ENCODE measurements around the gene LCN15.
"Not testable (repeated sequence)": the region's sequence is repeated elsewhere in the genome, so short reads cannot be mapped to it uniquely, and the experiment has no call there.

GRCh38 chr9:136796775-136797347 is 32.5 kb upstream of the LCN15 start:
- TF ChIP-seq NR2F6 (IDR thresholded peaks at IDR 0.05); ZNF441 (CRISPR knock-in tag; IDR thresholded peaks at IDR 0.05; ENCODE audit: borderline replicate concordance): not testable (repeated sequence)
- TF ChIP-seq NR2F6 (CRISPR knock-in tag; IDR thresholded peaks at IDR 0.05) = peak; percentile 41; the same call in 1 of the 2 replicates
